GM19468 (cell line): ENCODE data around the gene SPRR1A.
"Not testable (repeated sequence)": the region's sequence is repeated elsewhere in the genome, so short reads cannot be mapped to it uniquely, and the experiment has no call there.

Source experiments
- ATAC-seq: cut with Tn5 transposase; IDR thresholded peaks from one replicate; pipeline ENCODE4 v1.9.1; 2021; ENCODE audit warnings: mild to moderate bottlenecking, moderate library complexity, moderate number of reproducible peaks; ENCODE audit not compliant: unreplicated experiment; ENCODE audit errors: extremely low read depth

Gene SPRR1A

GRCh38 chr1:152970495-152970894 lies 13.4 kb upstream of the SPRR1A start, which contains the start of gene SPRR4:
SPRR4 (plus strand) TSS chr1:152970648; CDS start chr1:152971891, 1,243 bp downstream.
- no peak for ATAC-seq

DNA sequence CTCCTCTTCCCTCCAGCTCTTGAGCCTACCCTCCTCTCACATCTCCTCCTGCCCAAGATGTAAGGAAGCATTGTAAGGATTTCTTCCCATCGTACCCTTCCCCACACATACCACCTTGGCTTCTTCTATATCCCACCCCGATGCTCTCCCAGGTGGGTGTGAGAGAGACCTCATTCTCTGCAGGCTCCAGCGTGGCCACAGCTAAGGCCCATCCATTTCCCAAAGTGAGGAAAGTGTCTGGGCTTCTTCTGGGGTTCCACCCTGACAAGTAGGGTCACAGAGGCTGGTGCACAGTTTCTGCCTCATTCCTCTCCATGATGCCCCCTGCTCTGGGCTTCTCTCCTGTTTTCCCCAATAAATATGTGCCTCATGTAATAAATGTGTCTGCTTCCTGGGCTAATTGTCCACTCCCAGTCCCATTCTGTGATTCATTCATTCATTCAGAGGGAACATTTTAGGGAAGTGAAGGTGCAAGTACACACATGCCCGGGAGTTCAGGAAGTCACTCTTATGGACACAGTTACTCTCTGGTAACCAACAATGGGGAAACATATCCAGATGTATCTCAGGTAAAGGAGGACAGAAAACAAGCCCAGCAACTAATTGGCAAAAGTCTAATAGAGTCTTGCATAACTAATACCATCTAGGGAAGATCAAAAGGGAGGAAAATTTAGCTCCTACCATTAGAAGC lies 11.5 kb upstream of the SPRR1A start:
- ATAC-seq, result no peak

- ATAC-seq, result no peak
Observed at GRCh38 chr1:152976688-152977087, 7.2 kb upstream of the SPRR1A start.

DNA sequence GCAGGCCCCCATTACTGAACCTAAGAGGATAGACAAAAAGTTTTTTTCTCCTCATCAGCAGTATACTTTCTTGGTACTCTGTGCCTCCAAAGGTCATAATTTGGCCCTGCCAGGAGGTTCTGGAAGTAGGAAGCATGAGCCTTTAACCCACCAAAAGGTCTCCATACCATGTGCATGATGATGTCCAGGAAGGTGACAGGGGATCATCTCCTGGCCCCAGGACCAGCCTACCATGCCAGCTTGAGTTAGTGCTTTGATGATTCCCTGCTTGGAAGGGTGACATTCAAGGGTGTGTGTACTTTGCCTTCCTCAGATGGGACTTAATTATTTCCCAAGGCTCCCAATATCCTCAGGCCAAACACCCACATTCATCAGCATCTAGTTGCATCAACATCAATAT lies 6.3 kb upstream of the SPRR1A start:
- no peak for ATAC-seq

DNA sequence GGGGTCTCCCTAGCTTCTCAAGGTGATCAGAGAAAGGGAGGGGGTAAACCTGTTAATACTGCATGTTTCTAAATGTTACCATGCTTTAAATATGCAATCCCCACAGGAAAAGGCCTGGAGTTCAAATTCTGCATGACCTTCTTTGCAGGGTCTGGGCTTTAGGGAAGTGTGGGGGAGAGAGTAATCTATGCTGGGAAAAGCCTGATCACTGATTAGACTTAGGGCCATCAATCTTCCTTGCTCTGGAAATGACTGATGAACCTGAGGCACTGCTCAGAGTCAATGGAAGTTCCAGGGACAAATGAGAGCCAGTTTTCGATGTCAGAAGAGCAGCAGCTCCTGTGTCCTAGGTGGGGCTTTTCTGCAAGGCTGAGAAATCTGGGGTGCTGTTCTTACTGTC lies 3.2 kb upstream of the SPRR1A start:
- ATAC-seq, result no peak

DNA sequence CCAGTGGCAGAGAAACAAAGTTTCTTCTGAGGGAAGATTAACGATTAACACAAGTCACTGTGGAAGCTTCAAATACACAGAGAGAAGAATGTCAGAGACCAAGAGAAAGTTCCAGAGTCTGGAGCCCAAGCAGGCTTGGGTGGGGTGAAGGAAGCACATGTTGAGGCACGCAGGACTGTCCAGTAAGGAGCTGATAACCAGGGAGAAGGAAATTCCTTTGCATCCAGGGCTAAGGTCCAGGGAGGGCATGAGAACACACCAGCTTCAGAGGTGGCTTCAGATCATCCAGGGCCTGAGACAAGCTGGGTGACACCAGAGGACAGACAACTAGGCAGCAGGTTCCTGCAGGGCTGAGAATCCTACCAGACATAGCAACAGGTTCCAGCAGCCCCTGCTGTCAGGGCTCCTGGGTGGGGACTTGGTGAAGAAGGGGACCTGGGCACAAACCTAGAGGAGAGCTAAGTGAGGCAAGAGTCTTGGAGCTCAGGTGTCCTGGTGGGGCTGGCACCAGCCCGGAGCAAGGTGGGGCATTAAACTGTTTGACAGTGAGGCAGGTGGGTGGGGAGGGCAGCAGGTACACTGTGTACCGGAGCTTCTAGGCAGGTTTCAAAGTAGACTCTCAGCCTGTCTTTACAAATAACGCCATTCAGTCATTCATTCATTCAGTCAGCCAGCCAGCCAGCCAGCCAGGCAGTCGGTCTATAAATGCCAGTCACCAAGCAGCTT lies 2.6 kb upstream of the SPRR1A start:
- ATAC-seq, result no peak

GRCh38 chr1:152982076-152982475 lies 1.8 kb upstream of the SPRR1A start:
- ATAC-seq, result no peak

- ATAC-seq, result no peak
Observed at GRCh38 chr1:152983234-152983633, 647 bp upstream of the SPRR1A start.

- ATAC-seq, result no peak
Observed at GRCh38 chr1:152986578-152986977, 2.7 kb downstream of the SPRR1A start.

GRCh38 chr1:152993186-152993585 lies 9.3 kb downstream of the SPRR1A start:
- no peak for ATAC-seq

DNA sequence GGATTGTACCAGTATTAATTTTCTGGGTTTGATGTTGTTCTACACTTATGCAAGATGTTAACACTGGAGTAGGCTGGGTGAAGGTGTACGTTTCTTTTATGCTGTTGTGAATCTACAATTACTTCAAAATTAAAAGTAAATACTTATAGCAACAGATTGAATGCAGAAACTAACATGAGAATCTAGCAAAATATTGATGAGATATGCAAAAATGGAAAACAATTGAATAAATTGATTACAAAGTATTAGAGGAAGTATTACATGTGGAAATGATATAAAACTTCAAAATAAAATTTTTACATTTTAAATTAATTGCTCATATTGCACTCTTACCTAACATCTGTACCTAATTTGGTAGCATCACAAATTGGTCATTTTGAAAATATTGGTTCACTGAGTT lies 12.0 kb downstream of the SPRR1A start:
- no peak for ATAC-seq

- ATAC-seq, result no peak
Observed at GRCh38 chr1:152996633-152997400, 12.9 kb downstream of the SPRR1A start.

DNA sequence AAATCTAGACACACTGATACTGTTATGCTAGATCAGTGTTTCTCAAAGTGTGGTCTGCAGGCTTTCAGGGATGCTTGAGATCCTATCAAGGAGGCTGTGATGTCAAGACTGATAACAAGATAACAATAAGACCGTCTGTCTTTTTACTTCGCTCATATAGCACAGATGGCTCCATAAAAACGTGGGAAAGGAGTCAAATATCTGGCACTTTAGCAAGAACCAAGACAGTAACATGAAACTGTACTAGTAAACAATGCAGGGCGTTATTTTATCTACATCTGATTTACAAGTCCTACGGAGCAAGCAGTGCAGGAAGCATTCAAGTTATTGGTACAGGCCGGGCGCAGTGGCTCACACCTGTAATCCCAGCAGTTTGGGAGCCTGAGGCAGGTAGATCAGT lies 14.0 kb downstream of the SPRR1A start:
- ATAC-seq, result no peak

- no peak for ATAC-seq
Observed at GRCh38 chr1:152998476-152998875, 14.6 kb downstream of the SPRR1A start.

DNA sequence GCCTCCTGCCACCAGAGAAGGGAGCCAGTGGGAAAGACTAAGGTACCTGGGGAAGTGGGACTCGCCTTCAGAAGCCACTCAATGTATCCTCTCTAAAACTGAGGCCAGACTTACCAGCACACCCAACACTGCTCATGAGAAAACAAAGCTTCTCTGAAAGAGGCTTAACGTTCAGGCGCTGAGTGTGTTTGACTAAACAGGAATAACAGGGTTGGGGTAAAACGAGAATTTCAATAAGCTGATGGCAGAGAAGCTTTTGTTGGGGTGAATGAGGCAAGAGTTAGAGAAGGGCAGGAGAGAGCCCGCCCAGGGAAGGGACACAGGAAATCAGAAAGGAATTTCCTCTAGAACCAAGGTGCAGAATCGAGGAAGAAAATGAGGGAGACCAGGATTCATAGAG lies 15.9 kb downstream of the SPRR1A start:
- no peak for ATAC-seq

GRCh38 chr1:153000294-153000693 lies 16.4 kb downstream of the SPRR1A start:
- no peak for ATAC-seq

DNA sequence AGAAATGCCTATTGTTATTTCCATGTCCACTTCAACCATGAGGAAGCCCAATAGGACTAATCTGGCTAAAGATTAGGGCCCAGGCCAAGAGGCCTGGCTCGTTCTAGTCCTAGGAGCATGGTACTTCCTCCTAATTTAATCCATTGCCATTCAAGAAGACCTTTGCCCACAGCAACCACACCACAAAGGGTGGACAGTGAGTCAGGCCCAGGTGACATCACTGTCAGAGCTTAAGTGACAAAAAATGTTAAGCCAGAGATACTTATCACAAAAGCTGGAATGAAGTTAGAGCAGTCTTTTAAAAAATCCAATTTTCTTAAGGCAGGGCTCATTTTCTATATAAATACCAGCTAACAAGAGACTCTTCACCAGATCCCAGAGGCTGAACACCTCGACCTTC lies 17.5 kb downstream of the SPRR1A start, which contains the start of gene SPRR3:
SPRR3 (plus strand) TSS at position 368 of the 400 bp plus-strand sequence. CDS start 1,272 bp downstream, outside the sequence.
- no peak for ATAC-seq

- ATAC-seq, result not testable (repeated sequence)
Observed at GRCh38 chr1:153011235-153011758, 27.4 kb downstream of the SPRR1A start.

DNA sequence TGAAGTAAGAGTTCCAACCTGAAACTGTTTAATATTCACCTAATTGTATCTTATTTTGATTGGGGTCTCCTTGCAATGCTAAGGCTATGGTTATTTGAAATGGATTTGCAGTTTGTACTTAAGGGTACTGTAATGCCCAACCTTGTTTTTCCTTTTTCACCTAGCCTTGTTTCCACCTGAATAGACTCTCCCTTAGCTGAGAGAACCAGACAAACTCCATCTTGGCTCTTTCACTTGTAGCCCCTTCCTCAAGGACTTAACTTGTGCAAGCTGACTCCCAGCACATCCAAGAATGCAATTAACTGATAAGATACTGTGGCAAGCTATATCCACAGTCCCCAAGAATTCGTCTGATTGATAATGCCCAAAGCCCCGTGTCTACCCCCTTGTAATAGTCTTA lies 37.9 kb downstream of the SPRR1A start:
- ATAC-seq, result not testable (repeated sequence)

- ATAC-seq, result not testable (repeated sequence)
Observed at GRCh38 chr1:153022340-153022739, 38.5 kb downstream of the SPRR1A start.

DNA sequence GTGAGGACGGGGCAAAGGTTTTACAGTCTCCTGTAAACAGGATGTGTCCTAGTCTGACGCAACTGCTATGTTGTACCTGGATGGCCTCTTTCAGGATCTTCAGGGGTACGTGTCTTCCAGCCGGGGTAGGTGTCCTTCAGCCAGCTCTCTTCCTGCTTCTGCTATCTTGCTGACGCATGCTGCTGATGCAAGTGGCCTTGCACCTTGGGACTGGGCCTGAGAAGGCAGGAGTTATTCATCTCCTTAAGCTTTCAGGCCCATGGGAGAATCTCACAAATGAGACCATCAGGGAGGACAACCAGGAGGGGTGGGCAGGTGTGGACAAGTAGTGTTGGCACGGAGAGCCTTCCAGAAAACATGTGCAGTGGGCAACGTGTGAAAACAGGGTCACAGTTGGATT lies 39.2 kb downstream of the SPRR1A start:
- ATAC-seq, result no peak
